Daoy (cell line): ENCODE data around the gene RECQL. TPM values are rescaled to one million over a fixed set of nuclear protein-coding genes. Genes with fewer than 3 reads are reported as not detected.
"Not testable (repeated sequence)": the region's sequence is repeated elsewhere in the genome, so short reads cannot be mapped to it uniquely, and the experiment has no call there.

Source experiments
- DNase-seq: peaks from one replicate; pipeline ENCODE4 v3.0.0-alpha.2; 2015; ENCODE audit warnings: low read depth
- total RNA-seq: library from RNA; depleted of rRNA; stranded (reverse); fragments of >200 nt; shearing (Covaris generic); gene quantifications from 2 replicates; pipeline ENCODE4 v1.2.3, GENCODE V29; 2014; rRNA removed

The RECQL gene
- total RNA-seq, 1 experiment from 2014 or later: 124 TPM

DNA sequence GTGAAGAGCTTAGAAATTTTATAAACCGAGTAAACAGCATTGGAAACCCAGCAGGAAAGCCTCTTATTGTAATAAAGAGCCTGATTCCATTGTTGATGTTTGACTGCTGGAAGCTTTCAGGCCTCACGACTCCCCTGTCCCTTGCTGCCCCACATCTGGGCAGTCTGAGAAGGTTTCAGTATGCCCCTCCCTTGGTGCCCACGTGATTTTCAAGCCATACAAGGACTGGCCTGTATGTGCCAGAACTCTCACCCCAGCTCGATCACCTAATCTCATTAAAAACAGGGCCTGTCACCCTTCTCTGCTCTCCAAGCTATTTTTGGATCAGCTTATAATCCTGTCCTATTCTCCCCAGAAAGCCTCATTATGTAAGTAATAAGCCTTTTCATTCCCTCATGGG lies 71.4 kb downstream of the RECQL start:
- DNase-seq: no peak

DNA sequence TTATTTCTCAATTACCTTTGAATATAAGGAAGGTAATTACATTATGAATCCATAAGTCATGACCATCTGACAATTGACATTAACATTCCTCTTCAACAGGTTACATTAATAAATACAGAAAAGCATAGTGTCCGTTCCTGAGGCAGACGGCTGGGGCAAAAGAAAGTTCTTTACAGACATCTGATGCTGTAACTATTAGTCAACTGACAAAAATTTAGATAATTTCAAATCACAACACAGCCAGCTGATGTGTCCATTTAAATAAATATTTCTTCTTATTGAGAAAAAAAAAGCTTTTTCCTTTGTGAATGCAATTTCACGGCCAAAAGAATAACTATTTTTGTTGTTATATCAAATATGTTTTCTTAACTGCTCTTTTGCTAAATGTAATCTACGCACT lies 73.2 kb downstream of the RECQL start:
- DNase-seq: no peak

DNA sequence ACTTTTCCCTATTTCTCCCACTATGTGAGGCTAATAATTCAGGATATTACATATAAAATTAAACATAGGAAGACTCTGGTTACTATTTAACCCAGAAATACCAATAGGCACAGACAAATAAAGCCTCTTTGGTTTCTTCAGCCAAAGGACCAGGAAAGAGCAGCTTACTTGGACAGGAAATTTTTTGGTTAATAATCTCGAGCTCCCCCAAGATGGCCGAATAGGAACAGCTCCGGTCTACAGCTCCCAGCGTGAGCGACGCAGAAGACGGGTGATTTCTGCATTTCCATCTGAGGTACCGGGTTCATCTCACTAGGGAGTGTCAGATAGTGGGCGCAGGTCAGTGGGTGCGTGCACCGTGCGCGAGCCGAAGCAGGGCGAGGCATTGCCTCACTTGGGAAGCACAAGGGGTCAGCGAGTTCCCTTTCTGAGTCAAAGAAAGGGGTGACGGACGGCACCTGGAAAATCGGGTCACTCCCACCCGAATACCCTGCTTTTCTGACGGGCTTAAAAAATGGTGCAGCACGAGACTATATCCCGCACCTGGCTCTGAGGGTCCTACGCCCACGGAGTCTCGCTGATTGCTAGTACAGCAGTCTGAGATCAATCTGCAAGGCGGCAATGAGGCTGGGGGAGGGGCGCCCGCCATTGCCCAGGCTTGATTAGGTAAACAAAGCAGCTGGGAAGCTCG lies 82.3 kb downstream of the RECQL start:
- not testable (repeated sequence) for DNase-seq

Other genes with a start within 250 kb of the RECQL start
- not detected in 2 replicates for gene SLCO1A2, start 166.7 kb downstream of the RECQL start, total RNA-seq
- not detected in 2 replicates for gene IAPP, start 128.7 kb downstream of the RECQL start, total RNA-seq
- 20.7 and 21.8 TPM in 2 replicates for gene PYROXD1, start 64.0 kb downstream of the RECQL start, total RNA-seq
- gene GOLT1B, start 154 bp upstream of the RECQL start, total RNA-seq: 94.6 and 95.2 TPM in 2 replicates
- 1.1 and 1.4 TPM in 2 replicates for gene SPX, start 24.7 kb upstream of the RECQL start, total RNA-seq
- not detected in 2 replicates for gene GYS2, start 103.2 kb upstream of the RECQL start, total RNA-seq
- gene LDHB, start 156.2 kb upstream of the RECQL start, total RNA-seq: 1,282 and 1,556 TPM in 2 replicates